ENCODE measurements around the gene ZNF22. TPM values are rescaled to one million over a fixed set of nuclear protein-coding genes. Genes with fewer than 3 reads are reported as not detected.
A peak's percentile ranks its signal among the peaks of the same experiment; 100 is the strongest.

The ZNF22 gene
- total RNA-seq, 1 experiment from 2014 or later: 60.8 TPM

- Mint-ChIP-seq H3K9me3 (ENCODE audit: unreplicated experiment) (no peaks in the 10 kb centered on the region), H3K4me3 (ENCODE audit: unreplicated experiment) (no peak overlapping the region), H3K27ac (ENCODE audit: unreplicated experiment) (no peak overlapping the region), H3K4me1 (ENCODE audit: low read depth, unreplicated experiment) (peaks cover 43% of the 10 kb centered on the region), H3K36me3 (ENCODE audit: insufficient read depth, unreplicated experiment) (peaks cover 37% of the 10 kb centered on the region), H3K27me3 (ENCODE audit: insufficient read depth, unreplicated experiment) (no peaks in the 10 kb centered on the region)
- intact Hi-C loops (cut with micrococcal nuclease; ENCODE audit: unreplicated experiment): no loop called here
- Histone ChIP-seq H3K36me3 (ENCODE audit: control insufficient read depth, insufficient read depth, low read length) (no peaks in the 10 kb centered on the region), H3K4me1 (peaks cover 57% of the 10 kb centered on the region), H3K4me3 (ENCODE audit: low read depth, low read length) (no peak overlapping the region), H3K9me3 (no peaks in the 10 kb centered on the region), H3K27me3 (replicated peaks; ENCODE audit: control insufficient read depth, insufficient read depth, low read length) (no peaks in the 10 kb centered on the region)
- BruUV-seq (replicated peaks): no TSS peak
- DNase-seq: no peak
- CTCF ChIA-PET: no interaction called here
- POLR2A ChIA-PET: no interaction called here
- no peak for TF ChIP-seq CTCF (IDR thresholded peaks at IDR 0.05; ENCODE audit: insufficient read depth in 1 of 2, low read depth in 1 of 2, low read length in 1 of 2, severe bottlenecking in 1 of 2, unreplicated experiment in 1 of 2)
Observed at GRCh38 chr10:44997105-44997748, 3.5 kb upstream of the ZNF22 start.

- ChIA-PET CTCF (no interaction called here), POLR2A (no interaction called here)
- Histone ChIP-seq H3K4me1 (peaks cover 57% of the 10 kb centered on the region), H3K36me3 (ENCODE audit: control insufficient read depth, insufficient read depth, low read length) (no peaks in the 10 kb centered on the region), H3K27me3 (replicated peaks; ENCODE audit: control insufficient read depth, insufficient read depth, low read length) (no peaks in the 10 kb centered on the region), H3K9me3 (no peaks in the 10 kb centered on the region), H3K4me3 (ENCODE audit: low read depth, low read length) (no peak overlapping the region)
- BruUV-seq (replicated peaks): no TSS peak
- no peaks in the 10 kb centered on the region for H3K9me3 Mint-ChIP-seq (ENCODE audit: unreplicated experiment)
- H3K4me1 Mint-ChIP-seq (ENCODE audit: low read depth, unreplicated experiment): peaks cover 48% of the 10 kb centered on the region
- no peaks in the 10 kb centered on the region for H3K27me3 Mint-ChIP-seq (ENCODE audit: insufficient read depth, unreplicated experiment)
- no peak for TF ChIP-seq CTCF (IDR thresholded peaks at IDR 0.05; ENCODE audit: insufficient read depth in 1 of 2, low read depth in 1 of 2, low read length in 1 of 2, severe bottlenecking in 1 of 2, unreplicated experiment in 1 of 2)
- intact Hi-C loops (cut with micrococcal nuclease; ENCODE audit: unreplicated experiment): no loop called here
- no peak overlapping the region for H3K27ac Mint-ChIP-seq (ENCODE audit: unreplicated experiment)
- DNase-seq: no peak
- peaks cover 35% of the 10 kb centered on the region for H3K36me3 Mint-ChIP-seq (ENCODE audit: insufficient read depth, unreplicated experiment)
- no peak overlapping the region for H3K4me3 Mint-ChIP-seq (ENCODE audit: unreplicated experiment)
Observed at GRCh38 chr10:44998146-44998631, 2.5 kb upstream of the ZNF22 start.

GRCh38 chr10:45000138-45000751 lies 478 bp upstream of the ZNF22 start:
- Histone ChIP-seq H3K27me3 (replicated peaks; ENCODE audit: control insufficient read depth, insufficient read depth, low read length) (no peaks in the 10 kb centered on the region), H3K4me3 (ENCODE audit: low read depth, low read length) (peak overlapping the region; percentile 84), H3K4me1 (peaks cover 37% of the 10 kb centered on the region), H3K36me3 (ENCODE audit: control insufficient read depth, insufficient read depth, low read length) (peaks cover 3% of the 10 kb centered on the region; the same call in 1 of the 2 replicates), H3K9me3 (no peaks in the 10 kb centered on the region)
- ChIA-PET POLR2A (interaction anchor here (0.6 to 3.1 kb wide), 4 partner anchors 22 to 75 kb away, joined by 3 to 28 read pairs (median 6); partner anchors contain the start of gene DEPP1), CTCF (interaction anchor here (0.6 to 2.0 kb wide), 3 partner anchors 67 to 250 kb away, joined by 3 to 10 read pairs (median 3); no protein-coding TSS in a partner anchor)
- peaks cover 48% of the 10 kb centered on the region for H3K36me3 Mint-ChIP-seq (ENCODE audit: insufficient read depth, unreplicated experiment)
- H3K27ac Mint-ChIP-seq (ENCODE audit: unreplicated experiment): peak overlapping the region; percentile 94
- TF ChIP-seq CTCF (IDR thresholded peaks at IDR 0.05; ENCODE audit: insufficient read depth in 1 of 2, low read depth in 1 of 2, low read length in 1 of 2, severe bottlenecking in 1 of 2, unreplicated experiment in 1 of 2): no peak
- BruUV-seq (replicated peaks): TSS peak; percentile 87
- H3K4me1 Mint-ChIP-seq (ENCODE audit: low read depth, unreplicated experiment): peaks cover 28% of the 10 kb centered on the region
- no peaks in the 10 kb centered on the region for H3K27me3 Mint-ChIP-seq (ENCODE audit: insufficient read depth, unreplicated experiment)
- peak; percentile 66 to 70 for DNase-seq
- intact Hi-C loops (cut with micrococcal nuclease; ENCODE audit: unreplicated experiment): loop anchor here (1.0 to 10.0 kb wide), 6 partner anchors 22 to 465 kb away; partner anchors contain the start of genes ALOX5, DEPP1 and RASSF4
- no peaks in the 10 kb centered on the region for H3K9me3 Mint-ChIP-seq (ENCODE audit: unreplicated experiment)
- peak overlapping the region; percentile 82 for H3K4me3 Mint-ChIP-seq (ENCODE audit: unreplicated experiment)
